ENCODE data around the gene MYH9.
"Not testable (repeated sequence)": the region's sequence is repeated elsewhere in the genome, so short reads cannot be mapped to it uniquely, and the experiment has no call there.

GRCh38 chr22:36263216-36263673, 124.5 kb downstream of the MYH9 start:
- not testable (repeated sequence) for TF ChIP-seq POLR2A (IDR thresholded peaks at IDR 0.05)
- TF ChIP-seq, protein P1, sequence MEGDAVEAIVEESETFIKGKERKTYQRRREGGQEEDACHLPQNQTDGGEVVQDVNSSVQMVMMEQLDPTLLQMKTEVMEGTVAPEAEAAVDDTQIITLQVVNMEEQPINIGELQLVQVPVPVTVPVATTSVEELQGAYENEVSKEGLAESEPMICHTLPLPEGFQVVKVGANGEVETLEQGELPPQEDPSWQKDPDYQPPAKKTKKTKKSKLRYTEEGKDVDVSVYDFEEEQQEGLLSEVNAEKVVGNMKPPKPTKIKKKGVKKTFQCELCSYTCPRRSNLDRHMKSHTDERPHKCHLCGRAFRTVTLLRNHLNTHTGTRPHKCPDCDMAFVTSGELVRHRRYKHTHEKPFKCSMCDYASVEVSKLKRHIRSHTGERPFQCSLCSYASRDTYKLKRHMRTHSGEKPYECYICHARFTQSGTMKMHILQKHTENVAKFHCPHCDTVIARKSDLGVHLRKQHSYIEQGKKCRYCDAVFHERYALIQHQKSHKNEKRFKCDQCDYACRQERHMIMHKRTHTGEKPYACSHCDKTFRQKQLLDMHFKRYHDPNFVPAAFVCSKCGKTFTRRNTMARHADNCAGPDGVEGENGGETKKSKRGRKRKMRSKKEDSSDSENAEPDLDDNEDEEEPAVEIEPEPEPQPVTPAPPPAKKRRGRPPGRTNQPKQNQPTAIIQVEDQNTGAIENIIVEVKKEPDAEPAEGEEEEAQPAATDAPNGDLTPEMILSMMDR (IDR thresholded peaks at IDR 0.05), result not testable (repeated sequence)
